IPS-18c (cell line): ENCODE measurements around the gene ZNF280A.
"Not testable (repeated sequence)": the region's sequence is repeated elsewhere in the genome, so short reads cannot be mapped to it uniquely, and the experiment has no call there.

Experiments used
- H3K4me3 ChIP-seq: 2 replicates; pipeline ENCODE4 v1.7.0; 2013; ENCODE audit warnings: low read depth, mild to moderate bottlenecking, low read length, moderate library complexity; ENCODE audit not compliant: insufficient read depth
- H3K9me3 ChIP-seq: one replicate; pipeline ENCODE4 v1.6.1; 2013; ENCODE audit warnings: mild to moderate bottlenecking, low read length, moderate library complexity; ENCODE audit not compliant: control insufficient read depth, insufficient read depth

The ZNF280A gene

DNA sequence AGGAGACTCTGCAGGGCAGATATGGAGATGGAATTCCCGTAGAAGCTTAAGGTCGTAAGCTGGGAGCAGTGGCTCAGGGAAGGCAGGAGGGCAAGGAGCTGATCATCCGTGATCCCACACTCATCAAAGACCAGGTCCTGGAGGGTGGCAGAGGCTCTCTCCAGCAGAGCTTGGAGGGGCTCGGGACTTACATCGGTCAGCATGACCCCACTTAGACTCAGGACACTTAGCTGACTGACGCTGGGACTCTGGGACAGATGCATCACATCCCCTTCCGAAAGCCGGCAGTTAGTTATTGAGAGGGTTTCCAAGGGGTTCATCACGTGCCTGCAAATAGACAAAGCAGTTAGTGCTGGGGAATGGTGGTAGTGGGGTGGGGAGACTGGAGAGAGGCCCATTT lies 28.2 kb upstream of the ZNF280A start:
- H3K4me3 ChIP-seq = no peak overlapping the region
- no peaks in the 10 kb centered on the region for H3K9me3 ChIP-seq

DNA sequence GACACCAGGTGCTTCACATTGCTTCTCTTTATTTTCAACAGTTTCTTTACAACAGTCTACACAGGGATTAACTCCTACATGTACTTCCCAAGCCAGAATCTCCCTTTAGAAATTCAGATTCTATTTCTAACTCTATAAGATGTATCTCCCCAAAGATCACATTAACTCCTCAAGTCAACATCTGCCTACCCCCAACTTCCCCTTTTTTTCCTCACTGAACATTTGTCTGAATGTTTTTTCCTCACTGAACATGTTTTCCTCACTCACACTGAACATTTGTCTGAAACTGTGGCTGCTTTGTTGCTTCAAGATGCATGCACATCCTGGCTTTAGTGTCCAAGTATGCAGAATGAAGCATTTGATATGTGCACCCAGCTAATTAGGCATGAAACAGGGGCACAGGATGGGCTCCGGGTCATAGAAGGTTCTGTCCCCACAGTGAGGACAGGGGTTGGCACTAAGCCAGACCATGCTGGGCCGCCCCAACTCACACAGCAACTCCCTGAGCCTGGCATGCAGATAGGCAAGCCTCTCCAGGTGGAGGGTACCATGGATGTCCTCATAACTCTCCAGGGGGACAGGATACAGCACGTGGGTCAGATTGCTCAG lies 27.7 kb upstream of the ZNF280A start:
- H3K4me3 ChIP-seq = no peak overlapping the region
- H3K9me3 ChIP-seq = no peaks in the 10 kb centered on the region

DNA sequence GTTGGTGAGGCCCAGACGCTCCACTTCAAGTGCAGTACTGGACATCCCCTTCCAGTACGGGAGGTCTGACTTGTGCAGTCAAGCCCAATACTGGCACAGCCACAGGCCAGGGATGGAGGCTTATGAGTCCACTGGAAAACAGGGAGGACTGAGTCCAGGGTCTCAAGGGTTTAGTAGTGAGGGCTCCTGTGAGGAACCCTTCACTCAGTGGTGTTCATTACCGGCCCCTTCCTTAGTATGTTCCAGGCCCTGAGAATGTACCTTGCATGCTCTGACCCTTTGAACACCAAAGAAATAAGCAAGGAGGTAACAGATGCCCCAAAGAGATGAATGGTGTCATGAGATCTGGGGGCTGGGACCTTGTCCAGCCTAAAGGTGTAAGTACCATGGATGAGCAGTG lies 27.2 kb upstream of the ZNF280A start:
- no peak overlapping the region for H3K4me3 ChIP-seq

DNA sequence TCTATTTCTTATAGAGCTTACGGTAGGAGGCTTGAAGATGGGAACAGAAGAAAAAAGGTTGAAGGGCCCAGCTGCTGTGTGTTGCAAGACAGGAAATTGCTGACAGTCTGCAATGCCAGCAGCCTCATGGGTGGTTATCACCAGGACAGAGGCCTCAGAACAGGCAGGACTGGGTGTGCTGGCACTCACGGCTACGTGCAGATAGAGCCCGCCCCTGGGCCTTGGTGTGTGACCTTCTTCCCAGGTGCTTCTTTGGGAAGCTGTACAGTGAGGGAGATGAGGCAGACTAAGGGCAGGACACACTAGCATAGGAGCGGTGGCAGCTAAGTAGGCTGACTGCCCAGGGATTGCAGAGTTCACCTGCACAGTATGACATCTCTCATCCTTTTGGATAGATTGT lies 26.4 kb upstream of the ZNF280A start:
- H3K4me3 ChIP-seq = no peak overlapping the region

More for the DNA sequence above, 27.2 kb upstream of the ZNF280A start:
- no peaks in the 10 kb centered on the region for H3K9me3 ChIP-seq

DNA sequence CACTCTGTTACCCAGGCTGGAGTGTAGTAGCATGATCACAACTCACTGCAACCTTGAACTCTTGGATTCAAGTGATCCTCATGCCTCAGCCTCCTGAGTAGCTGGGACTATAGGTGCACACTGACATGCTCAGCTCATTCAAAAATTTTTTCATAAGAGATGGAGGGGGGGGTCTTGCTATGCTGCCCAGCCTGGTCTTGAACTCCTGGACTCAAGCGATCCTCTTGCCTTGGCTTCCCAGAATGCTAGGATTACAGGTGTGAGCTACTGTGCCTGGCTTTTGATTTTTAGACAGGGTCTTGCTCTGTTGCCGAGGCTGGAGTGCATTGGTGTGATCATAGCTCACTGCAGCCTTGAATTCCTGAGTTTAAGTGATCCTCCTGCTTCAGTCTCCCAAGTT lies 25.0 kb upstream of the ZNF280A start:
- H3K9me3 ChIP-seq = no peaks in the 10 kb centered on the region
- H3K4me3 ChIP-seq = no peak overlapping the region

More for the DNA sequence above, 26.4 kb upstream of the ZNF280A start:
- H3K9me3 ChIP-seq = no peaks in the 10 kb centered on the region

DNA sequence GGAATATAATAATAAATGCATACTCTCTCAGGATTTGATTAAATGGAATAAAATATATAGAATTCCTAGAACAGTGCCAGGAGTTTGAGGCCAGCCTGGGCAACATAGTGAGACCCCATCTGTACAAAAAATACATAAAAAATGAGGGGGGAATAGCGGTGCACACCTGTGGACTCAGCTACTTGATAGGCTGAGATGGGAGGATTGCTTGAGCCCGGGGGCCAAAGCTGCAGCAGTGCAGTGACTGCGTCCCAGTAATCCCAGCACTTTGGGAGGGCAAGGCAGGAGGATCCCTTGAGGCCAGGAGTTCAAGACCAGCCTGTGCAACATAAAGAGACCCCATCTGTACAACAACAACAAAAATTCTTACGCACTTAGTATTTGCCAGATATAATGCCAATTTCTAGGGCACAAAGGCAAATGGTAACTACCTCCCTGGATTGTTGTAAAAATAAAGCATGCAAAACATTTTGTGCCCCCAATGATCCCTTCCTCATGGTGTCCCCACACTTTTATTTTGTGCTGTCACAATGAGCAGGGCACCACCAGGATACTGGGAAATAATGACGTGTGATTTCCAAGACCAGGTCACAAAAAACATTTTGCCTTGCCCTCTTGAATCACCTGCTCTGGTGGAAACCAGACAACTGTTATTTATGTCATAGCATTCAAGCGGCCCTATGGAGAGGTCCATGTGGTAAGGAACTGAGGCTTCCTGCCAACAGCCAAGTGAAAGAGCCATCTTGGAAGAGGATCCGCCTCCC lies 18.3 kb upstream of the ZNF280A start:
- no peaks in the 10 kb centered on the region for H3K9me3 ChIP-seq
- no peak overlapping the region for H3K4me3 ChIP-seq

DNA sequence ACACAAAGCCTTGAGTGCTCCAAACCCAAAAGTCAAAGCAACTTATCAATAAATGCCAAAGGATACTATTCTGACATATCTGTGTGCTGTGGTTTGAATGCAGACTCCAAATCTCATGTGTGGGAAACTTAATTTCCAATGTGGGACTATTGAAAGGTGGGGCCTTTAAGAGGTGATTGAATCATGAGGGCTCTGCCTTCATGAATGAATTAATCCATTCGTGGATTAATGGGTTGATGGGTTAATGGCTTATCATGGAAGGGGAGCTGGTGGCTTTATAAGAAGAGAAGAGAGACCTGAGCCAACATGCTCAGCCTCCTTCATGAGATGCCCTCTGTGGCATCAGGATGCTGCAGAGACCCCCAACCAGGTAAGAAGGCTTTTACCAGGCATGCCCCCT lies 16.8 kb upstream of the ZNF280A start:
- Histone ChIP-seq H3K9me3 (no peaks in the 10 kb centered on the region), H3K4me3 (no peak overlapping the region)

DNA sequence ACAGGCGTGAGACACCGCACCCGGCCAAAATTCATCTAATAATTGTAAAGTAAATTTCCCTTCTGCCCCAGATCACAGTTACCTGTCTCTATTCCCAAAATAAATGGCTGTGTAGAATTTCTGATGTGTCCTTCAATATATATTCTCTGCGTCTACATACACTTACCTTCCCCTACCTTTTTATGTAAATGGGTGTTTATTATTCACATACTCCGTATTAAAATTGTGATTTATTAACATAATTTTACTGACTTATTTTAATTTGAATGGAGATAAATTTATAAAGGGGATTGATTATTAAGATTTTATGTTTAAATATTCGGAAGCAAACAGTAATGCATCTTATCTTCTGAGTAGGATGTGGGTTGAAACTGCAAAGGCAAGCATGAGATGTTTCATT lies 16.4 kb upstream of the ZNF280A start:
- Histone ChIP-seq H3K4me3 (no peak overlapping the region), H3K9me3 (no peaks in the 10 kb centered on the region)

DNA sequence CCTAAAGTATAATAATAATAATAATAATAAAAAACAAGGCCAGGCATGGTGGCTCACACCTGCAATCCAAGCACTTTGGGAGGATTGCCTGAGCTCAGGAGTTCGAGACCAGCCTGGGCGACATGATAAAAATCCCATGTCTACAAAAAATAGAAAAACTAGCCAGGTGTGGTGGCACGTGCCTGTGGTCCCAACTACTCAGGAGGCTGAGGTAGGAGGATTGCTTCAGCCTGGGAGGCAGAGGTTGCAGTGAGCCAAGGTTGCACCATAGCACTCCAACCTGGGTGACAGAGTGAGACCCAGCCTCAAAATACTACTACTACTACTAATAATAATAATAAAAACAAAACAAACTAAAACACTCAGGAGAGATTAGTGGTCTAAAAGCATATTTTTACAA lies 15.6 kb upstream of the ZNF280A start:
- H3K9me3 ChIP-seq = no peaks in the 10 kb centered on the region
- H3K4me3 ChIP-seq = no peak overlapping the region

DNA sequence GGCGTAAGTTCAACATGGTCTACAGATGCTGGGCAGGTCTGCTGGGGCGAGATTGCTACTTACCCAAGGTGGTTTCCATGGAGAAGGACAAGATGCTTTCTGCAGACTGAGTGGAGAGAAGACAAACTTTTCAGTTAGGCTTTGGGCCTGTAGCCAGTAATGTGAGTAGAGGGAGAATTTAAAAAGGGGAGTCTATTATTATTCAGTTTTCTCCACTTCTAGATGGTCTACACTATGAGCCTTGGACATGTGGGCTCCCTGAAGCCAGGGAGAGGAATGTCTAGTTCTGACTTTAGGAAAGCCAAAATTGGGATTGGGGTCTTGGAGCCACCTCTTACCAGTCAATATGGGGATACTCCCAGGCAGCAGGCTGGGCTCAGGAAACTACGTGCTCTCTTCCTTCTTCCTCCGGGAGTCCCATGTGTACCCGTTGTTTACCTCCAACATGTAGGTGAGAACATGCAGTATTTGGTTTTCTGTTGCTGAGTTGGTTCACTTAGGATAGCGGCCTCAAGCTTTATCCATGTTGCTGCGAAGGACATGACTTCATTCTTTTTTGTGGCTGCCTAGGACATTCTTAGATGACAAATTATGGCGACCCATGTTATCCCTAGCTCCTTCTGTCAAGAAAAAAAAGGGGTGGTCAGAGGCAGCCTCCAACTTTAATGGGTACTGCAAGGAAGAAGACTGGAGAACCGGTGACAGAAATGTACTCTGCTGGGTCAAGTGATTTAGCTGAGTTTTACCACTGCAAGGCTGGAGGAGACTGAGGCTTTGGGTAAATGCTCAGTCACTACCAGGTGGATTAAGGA lies 14.7 kb upstream of the ZNF280A start:
- Histone ChIP-seq H3K9me3 (no peaks in the 10 kb centered on the region), H3K4me3 (no peak overlapping the region)

DNA sequence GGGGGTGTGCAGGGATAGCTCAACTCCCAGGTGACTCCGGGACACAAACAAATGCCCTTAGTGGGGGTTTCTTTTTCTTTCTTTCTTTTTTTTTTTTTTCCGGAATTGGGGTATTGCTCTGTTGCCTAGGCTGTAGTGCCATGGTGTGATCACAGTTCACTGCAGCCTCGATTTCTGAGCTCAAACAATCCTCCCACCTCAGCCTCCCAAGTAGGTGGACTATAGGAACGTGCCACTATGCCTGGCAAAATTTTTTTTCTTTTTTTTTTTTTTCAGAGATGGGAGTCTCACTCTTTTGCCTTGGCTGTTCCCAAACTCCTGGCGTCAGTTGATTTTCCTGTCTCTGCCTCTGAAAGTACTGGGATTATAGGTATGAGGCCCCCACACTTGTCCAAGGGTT lies 13.8 kb upstream of the ZNF280A start:
- Histone ChIP-seq H3K4me3 (no peak overlapping the region), H3K9me3 (no peaks in the 10 kb centered on the region)

DNA sequence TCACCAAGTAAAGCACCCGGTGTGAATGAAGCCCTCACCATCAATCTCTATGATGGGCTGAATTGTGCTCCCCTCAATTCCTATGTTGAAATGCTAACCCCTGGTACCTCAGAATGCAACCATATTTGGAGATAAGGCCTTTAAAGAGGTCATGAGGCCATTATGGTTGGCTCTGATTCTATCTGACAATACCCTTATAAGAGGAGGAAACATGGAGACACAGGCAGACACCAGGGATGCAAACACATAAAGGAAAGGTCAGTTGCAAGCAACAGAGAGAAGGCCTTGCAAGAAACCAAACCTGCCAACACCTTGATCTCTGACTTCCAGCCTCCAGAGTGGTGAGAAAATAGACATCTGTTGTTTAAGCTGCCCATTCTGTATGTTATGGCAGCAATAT lies 13.3 kb upstream of the ZNF280A start:
- no peak overlapping the region for H3K4me3 ChIP-seq
- no peaks in the 10 kb centered on the region for H3K9me3 ChIP-seq

DNA sequence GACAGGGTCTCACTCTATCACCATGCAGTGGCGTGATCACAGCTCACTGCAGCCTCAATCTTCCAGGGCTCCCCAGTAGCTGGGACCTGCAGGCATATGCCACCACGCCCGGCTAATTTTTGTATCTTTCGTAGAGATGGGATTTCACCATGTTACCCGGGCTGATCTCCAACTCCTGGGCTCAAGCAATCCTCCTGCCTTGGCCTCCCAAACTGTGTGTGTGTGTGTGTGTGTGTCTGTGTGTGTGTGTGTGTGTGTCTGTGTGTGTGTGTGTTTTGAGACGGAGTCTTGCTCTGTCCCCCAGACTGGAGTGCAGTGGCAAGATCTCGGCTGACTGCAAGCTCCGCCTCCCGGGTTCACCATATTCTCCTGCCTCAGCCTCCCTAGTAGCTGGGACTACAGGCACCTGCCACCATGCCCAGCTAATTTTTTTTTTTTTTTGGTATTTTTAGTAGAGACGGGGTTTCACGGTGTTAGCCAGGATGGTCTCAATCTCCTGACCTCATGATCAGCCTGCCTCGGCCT lies 12.5 kb upstream of the ZNF280A start:
- H3K9me3 ChIP-seq, H3K4me3 ChIP-seq: not testable (repeated sequence)

DNA sequence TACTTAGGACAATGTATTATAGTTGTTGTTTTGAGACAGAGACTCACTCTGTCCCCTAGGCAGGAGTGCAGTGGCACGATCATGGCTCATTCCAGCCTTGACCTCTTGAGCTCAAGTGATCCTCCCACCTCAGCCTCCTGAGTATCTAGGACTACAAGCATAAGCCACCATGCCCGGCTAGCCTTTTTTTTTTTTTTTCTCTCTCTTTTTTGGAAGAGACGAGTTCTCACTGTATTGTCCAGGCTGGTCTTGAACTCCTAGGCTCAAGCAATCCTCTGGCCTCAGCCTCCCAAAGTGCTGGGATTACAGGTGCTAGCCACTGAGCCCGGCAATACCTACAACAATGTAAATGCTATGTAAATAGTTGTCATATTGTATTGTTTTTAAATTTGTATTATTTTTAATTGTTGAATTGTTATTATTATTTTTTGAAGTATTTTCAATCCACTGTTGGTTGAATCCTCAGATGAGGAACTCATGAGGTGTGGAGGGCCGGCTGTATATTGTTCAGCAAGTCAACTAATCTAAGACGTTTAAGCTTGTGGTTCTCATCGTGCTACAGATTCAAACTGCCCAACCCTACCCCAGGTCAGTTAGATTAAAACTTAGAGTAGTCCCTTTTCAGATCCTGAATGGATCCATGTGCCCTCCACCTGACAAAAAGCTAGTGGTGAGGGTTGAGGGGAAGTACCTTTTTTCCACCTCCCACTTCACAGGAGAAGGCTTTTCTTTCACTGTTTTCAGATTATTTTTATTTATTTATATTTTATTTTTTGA lies 11.9 kb upstream of the ZNF280A start:
- no peaks in the 10 kb centered on the region for H3K9me3 ChIP-seq
- no peak overlapping the region for H3K4me3 ChIP-seq

DNA sequence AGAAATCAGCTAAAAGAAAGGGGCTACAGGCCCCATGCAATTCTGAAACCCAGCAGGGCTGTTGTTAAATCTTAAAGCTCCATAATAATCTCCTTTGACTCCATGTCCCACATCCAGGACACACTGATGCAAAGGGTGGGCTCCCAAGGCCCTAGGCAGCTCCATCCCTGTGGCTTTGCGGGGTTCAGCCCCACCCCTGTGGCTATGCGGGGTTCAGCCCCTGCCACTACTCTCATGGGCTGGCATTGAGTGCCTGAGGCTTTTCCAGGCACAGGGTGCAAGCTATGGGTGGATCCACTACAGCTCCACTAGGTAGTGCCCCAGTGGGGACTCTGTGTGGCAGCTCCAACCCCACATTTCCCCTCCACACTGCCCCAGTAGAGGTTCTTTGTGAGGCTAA lies 8.7 kb upstream of the ZNF280A start:
- Histone ChIP-seq H3K9me3 (no peaks in the 10 kb centered on the region), H3K4me3 (no peak overlapping the region)

DNA sequence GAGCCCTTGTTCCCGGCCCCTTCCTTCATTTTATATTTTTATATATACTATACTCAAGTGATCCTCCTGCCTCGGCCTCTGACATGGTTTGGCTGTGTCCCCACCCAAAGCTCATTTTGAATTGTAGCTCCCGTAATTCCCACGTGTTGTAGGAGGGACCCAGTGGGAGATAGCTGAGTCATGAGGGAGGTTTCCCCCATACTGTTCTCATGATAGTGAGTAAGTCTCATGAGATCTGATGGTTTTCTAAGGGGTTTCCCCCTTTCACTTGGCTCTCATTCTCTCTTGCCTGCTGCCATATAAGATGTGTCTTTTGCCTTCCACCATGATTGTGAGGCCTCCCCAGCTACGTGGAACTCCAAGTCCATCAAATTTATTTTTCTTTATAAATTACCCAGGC lies 7.2 kb upstream of the ZNF280A start:
- Histone ChIP-seq H3K4me3 (no peak overlapping the region), H3K9me3 (no peaks in the 10 kb centered on the region)
